Ammon's horn (tissue), 1 donor: ENCODE results near the gene MYBPC2.
A peak's percentile ranks its signal among the peaks of the same experiment; 100 is the strongest.

Experiments
- DNase-seq: peaks from one replicate; pipeline ENCODE4 v3.0.0-alpha.2; 2016; ENCODE audit warnings: low spot score

Gene MYBPC2

GRCh38 chr19:50500753-50501151 is 68.1 kb downstream of the MYBPC2 start:
- DNase-seq, result no peak

DNA sequence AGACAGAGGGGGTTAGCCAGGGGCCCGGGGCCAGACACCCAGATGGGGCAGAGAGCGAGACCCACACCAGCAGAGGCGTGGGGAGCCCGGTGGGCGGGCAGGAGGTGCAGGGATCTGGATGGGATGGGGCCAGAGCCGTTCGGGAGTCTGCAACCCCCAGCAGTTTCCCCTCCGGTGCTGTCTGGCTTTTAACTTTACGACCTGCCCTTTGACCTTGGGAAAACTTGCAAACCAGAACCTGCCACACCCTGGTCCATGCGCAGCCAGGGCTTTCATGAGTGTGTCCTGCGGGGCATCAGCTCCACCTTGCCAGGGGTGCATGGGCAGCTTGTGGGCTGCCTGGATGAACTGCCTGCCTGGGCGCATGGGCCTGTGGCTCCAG is 68.5 kb downstream of the MYBPC2 start:
- DNase-seq, result no peak

GRCh38 chr19:50501568-50502475 is 69.1 kb downstream of the MYBPC2 start:
- DNase-seq, result no peak

GRCh38 chr19:50505856-50506611 is 73.3 kb downstream of the MYBPC2 start:
- DNase-seq, result no peak

- DNase-seq, result no peak
These were observed 74.0 kb downstream of the MYBPC2 start for GRCh38 chr19:50506700-50507099.

GRCh38 chr19:50507376-50507775 is 74.7 kb downstream of the MYBPC2 start:
- no peak for DNase-seq

- DNase-seq, result no peak
These were observed 76.1 kb downstream of the MYBPC2 start for GRCh38 chr19:50508843-50509190.

- no peak for DNase-seq
These were observed 76.7 kb downstream of the MYBPC2 start for GRCh38 chr19:50509366-50509765.

GRCh38 chr19:50510121-50510670 is 77.5 kb downstream of the MYBPC2 start:
- no peak for DNase-seq

GRCh38 chr19:50510700-50511068 is 78.0 kb downstream of the MYBPC2 start:
- no peak for DNase-seq

DNA sequence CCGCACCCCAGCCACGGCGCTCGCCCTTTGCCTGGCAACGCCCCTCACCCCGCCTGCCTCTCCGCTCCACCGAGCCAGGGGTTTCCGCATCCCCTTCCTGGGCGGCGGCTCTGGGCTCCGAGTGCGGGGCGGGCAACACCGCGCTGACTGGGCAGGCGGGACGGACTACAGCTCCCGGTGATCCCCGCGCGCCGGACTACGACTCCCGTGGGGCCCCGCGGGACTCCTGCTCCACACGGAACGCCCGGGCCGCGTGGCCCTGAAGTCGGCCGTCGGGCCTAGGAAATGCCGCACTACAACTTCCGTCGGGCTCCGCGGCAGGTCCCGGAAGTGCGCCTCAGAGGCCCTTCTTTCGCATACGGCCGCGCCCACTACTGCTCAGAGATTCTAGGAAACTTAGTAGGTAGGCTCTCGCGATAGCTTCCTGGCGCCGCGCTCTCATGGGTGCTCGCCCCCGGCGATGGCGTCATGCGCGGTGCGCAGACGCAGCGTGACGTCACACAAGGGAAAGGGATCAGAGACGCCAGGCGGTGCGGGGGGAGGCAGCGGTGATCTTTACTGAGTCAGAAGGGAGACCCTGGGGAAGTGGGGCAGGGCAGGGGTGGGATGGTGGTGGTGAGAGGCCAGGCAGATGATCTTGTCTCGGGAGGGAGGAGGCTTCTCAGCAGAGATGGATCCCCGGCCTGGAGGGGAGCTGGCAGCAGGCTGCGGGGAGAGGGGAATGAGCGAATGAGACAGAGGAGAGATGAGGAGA is 78.6 kb downstream of the MYBPC2 start, which contains the start of gene JOSD2:
Gene JOSD2, minus strand, starts transcription at position 123 of the 754 bp plus-strand sequence. CDS start 760 bp downstream, outside the sequence.
- DNase-seq, result peak; percentile 99

- no peak for DNase-seq
These were observed 79.7 kb downstream of the MYBPC2 start for GRCh38 chr19:50512112-50512998.

DNA sequence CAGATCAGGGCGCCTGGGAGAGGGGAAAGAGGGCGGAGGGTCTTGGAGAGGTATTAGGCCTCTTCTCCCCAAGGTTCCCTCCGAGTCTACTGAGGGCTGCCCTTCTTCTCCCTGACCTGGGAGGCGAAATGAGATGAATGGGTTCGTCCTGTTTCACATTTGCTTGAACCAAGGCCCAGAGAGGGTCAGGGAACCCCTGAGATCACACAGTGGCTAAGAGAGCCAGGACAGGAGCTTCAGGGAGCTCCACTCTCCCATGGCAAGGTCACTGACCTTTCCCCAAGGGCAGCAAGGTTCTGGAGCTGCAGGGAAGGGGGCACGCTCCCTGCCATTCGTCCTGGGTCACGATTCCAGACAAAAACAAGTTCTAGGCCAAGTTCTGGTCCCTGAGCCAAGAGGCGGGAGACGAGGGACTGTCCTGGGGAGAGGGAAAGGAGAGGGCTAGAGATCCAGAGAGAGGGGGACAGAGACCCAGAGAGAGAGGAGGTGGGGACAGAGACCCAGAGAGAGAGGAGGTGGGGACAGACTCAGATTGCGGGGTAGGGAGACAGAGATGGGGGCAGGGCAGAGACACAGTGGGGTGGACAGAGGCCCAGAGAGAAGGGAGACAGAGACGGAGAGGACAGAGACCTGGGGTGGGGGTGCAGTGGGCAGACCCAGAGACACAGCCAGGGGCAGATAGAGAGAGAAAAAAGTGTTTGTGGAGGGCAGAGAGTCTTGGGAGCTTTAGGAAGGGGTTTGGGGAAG is 80.5 kb downstream of the MYBPC2 start:
- DNase-seq, result no peak

DNA sequence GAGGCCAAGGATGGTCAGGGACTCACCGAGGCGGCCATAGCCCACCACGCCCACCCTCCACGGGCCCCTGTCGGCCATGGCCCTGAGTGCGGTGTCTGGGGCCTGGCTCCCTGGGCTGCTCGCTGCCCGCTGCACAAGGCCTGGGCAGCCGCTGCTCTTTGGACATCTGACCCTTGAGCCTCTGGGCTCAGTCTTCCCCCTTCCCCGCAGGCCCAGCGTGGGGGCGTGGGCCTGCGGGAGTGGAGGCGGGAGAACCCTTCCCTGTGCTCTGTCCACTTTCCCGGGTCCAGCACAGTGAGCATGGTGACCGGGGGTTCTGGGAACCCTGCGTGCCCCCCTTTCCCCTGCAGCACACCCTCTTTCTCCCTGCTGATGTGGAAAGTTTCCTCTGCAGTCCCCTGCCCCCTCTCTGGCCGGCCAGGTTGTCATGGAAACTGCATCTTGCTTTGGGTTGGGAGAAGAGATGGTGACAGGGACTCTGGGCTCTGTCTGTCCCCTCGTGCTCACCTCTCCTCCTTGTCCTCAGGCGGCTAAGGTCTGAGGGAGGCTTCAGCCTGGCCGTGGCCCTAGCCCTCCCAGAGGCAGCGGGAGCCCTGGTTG is 81.2 kb downstream of the MYBPC2 start, which contains the start of gene ASPDH:
Gene ASPDH, minus strand, starts transcription at position 168 of the 600 bp plus-strand sequence. Its CDS starts 90 bp downstream, at position 78.
- DNase-seq, result peak; percentile 60

- peak; percentile 88 for DNase-seq
These were observed 81.9 kb downstream of the MYBPC2 start for GRCh38 chr19:50514346-50515167.

DNA sequence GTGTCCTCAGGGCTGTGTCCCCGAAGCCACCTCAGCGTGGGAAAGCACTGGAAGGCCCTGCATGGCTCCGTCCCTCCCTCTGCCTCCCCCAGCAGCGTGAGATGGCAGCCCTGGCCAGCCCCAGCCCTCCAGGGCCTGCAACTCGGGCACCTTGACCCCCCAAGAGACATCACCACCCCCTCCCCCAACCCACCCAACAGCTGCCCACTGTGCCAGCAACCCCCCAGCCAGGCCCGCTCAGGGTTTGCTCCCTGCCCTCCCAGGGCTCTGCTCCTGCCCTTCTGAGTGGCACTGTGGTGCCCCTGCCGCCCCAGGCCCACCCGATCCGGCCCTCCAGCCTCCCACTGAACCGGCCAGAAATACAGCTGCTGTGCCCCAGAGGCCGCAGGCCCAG is 82.5 kb downstream of the MYBPC2 start:
- DNase-seq, result no peak
